ENCODE data around the gene ERFL. TPM values are rescaled to one million over a fixed set of nuclear protein-coding genes. Genes with fewer than 3 reads are reported as not detected.

ERFL gene
- total RNA-seq (2022; extraction: Qiagen RNA extraction; ENCODE audit: low read depth): 0.23 to 0.35 TPM (median 0.29 TPM) in 5 replicates

DNA sequence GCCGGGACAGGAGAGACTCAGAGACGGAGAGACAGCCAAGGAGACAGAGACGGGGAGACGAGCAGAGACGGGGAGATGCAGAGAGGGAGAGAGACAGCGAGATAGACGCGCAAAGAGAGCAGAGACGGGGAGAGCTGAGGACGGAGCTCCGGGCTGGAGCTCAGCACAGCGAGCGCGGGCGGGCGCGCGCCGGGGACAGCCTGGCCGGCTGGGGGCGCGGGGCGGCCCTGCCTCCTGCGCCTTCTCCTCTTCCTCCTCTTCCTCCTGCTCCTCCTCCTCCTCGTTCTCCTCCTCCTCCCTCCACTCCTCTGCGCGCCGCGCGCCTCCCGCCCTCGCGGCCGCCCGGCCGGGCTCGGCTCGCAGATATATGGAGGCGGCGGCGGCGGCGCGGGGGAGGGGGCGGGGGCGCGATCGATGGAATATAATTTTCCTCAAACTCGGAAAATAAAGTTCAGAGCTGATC lies at the start of gene ERFL:
ERFL (minus strand) TSS at position 229 of the 463 bp plus-strand sequence. CDS start 15,530 bp downstream, outside the sequence.

DNA sequence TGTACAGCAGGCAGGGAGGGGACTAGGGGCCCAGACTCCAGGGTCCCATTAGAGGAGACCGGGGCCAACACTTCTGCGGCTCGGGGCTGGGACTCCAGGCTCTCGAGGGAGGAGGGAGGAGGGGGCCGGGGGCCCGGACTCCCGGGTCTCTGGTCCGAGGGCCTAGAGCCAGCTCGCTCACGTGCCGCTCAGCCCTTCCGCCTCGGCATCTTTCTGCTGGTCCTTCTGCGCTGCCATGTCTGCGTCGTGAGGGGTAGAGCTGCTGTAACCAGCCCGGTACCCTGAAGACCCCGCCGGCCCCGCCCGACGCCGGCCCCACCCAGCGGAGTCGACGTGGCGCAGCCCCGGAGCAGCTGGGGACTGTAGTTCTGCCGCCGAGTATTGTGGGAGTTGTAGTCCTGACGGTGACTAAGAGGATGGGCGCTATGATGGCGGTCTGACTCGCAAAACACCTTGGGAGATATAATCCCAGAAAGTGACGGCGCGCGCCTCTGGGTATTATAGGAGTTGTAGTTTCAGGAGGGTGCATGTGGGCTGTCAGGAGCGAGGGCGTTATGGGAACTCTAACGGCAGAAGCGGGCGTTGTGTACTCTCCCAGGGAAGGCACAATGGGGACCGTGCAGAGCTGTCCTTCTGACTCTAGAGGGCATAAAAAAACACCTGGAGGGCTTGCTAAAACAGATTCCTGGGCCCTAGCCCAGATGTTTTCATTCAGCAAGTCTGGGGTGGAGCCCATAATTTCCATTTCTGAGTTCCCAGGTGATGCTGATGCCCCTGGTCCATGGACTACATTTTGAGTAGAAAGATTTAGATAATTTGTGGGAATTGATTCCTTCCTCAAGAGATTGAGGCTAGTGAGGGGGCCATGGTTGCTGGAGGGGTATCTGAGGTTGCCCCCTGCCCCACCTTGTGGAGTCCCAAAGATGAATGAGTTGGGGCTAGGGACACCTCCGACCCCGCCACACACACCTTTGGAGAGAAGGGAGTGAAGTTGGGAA lies 31.1 kb upstream of the ERFL start, which contains the start of gene RABAC1:
RABAC1 (minus strand) TSS at position 266 of the 998 bp plus-strand sequence; CDS start at position 237, 29 bp downstream.

DNA sequence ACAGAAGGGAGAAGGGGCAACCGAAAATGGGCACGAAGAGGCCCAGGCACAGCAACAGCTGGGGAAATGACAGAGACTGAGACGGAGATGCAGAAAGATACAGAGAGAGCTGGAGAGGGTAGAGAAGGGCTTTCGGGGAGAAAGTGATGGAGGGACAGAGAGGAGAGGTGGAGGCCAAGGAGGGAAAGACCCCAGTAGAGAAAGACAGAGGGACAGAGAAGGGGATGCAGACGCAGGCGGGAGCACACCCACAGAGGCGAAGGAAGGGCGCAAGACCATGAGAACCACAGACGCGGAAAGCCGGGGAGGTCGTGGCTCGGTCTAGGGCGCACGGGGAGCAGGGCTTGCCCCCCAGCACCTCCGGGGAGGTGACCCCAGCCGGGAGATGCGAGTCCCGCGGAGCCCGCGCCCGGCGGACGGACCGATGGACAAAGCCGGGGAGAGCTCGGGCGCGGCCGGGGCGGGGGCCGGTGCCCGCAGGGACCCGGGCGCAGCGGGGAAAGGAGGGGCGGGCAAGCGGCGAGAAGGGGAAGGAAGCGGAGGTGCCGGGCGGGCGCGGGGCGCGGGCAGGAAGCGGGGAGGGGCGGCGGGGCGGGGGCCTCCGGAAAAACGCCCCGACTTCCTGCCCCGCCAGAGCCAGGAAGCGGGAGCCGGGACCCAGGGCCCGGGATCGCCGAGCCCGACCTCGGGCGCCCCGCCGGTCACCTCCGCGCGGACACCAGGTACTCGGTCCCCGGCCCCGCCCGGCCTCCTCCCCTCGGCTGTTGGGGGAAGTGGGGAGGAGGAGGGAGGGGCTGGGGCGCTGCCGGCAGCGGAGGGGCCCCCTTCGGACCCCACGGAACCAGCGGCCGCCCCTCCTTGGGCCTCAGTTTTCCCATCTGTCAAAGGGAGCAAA lies 45.4 kb downstream of the ERFL start, which contains the start of gene ARHGEF1:
ARHGEF1 (plus strand) TSS at position 617 of the 895 bp plus-strand sequence. CDS start 4,899 bp downstream, outside the sequence.

DNA sequence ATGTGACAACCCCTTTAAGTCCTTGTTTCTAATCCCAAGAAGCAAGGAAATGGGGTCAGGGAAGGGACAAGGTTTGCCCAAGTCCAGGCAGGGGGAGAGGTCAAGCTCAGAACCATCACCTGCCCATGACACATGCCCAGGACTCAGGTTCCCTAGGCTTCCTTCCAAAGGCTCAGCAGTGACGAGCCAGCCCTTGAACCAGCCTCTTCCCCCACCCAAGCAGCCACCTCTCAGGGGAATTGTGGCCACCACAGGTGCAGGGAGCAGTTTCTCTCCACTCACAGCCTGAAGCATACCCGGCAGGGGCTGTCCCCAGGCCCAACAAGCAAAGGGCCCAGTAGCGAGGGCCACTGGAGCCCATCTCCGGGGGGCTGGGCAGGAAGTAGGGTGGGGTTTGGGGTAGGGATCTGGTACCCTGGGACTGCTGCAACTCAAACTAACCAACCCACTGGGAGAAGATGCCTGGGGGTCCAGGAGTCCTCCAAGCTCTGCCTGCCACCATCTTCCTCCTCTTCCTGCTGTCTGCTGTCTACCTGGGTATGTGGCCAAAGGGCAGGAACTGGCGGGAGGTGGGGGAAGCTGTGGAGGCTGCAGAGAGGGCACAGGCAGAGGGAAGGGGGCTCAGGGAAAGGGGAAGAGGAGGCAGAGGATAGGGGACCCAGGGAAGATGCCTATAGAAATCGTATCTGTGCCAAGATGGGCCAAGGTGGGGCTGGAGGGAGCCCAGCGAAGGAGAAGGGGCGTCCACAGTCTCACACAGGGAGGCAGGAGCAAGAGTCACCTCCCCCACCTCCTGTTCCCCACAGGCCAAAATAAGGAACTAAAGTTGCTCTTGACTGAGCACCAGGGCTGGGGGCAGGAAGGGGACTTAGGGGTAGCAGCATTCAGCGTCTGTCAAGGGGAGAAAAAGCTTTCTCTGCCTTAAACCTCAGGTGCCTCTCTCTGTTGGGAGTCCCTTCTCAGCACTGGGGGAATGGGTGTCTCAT lies 51.1 kb downstream of the ERFL start, which contains the start of gene CD79A:
CD79A (plus strand) TSS at position 433 of the 986 bp plus-strand sequence; CDS start at position 459, 26 bp downstream.

DNA sequence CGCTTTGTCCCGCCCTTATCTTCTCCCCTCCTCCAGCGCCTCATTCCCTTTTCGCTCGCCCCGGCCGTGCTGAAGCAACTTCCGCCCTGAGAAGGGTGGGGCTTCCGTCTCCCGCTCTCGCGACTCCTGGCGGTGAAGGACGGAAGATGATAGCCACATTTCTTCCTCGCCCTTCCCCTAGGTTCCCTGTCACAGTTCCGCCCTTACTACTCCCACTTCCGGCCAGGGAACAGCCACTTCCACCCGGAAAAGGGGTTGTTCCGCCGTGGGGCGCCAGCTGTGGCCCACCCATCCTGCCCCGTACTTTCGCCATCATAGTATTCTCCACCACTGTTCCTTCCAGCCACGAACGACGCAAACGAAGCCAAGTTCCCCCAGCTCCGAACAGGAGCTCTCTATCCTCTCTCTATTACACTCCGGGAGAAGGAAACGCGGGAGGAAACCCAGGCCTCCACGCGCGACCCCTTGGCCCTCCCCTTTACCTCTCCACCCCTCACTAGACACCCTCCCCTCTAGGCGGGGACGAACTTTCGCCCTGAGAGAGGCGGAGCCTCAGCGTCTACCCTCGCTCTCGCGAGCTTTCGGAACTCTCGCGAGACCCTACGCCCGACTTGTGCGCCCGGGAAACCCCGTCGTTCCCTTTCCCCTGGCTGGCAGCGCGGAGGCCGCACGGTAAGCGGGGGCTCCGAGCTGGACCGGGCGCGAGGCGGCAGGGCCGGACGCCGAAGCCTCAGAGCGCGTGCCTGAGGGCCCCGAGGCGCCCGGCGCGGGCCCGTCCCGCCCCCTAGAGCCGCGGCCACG lies 68.4 kb downstream of the ERFL start, which contains the start of gene RPS19:
RPS19 (plus strand) TSS at position 638 of the 801 bp plus-strand sequence. CDS start 520 bp downstream, outside the sequence.

Other genes with a start within 250 kb of the ERFL start
- 0.08 to 0.17 TPM in 2 of 5 replicates, not detected in the others for gene CEACAM7, start 240.2 kb downstream of the ERFL start, total RNA-seq (2022; extraction: Qiagen RNA extraction; ENCODE audit: low read depth)
- 1.6 to 2.1 TPM (median 1.7 TPM) in 5 replicates for gene CEACAM5, start 219.8 kb downstream of the ERFL start, total RNA-seq (2022; extraction: Qiagen RNA extraction; ENCODE audit: low read depth)
- gene CEACAM6, start 172.9 kb downstream of the ERFL start, total RNA-seq (2022; extraction: Qiagen RNA extraction; ENCODE audit: low read depth): 14.9 to 22.6 TPM (median 20.6 TPM) in 5 replicates
- gene CEACAM3, start 131.9 kb downstream of the ERFL start, total RNA-seq (2022; extraction: Qiagen RNA extraction; ENCODE audit: low read depth): not detected in 5 replicates
- not detected in 5 replicates for gene LYPD4, start 83.8 kb downstream of the ERFL start, total RNA-seq (2022; extraction: Qiagen RNA extraction; ENCODE audit: low read depth)
- gene DMRTC2, start 83.4 kb downstream of the ERFL start, total RNA-seq (2022; extraction: Qiagen RNA extraction; ENCODE audit: low read depth): not detected in 5 replicates
- gene RPS19, start 68.2 kb downstream of the ERFL start, total RNA-seq (2022; extraction: Qiagen RNA extraction; ENCODE audit: low read depth): 9,077 to 10,791 TPM (median 9,411 TPM) in 5 replicates
- 0.66 to 1.3 TPM (median 0.91 TPM) in 5 replicates for gene CD79A, start 51.2 kb downstream of the ERFL start, total RNA-seq (2022; extraction: Qiagen RNA extraction; ENCODE audit: low read depth)
- 83.9 to 123 TPM (median 107 TPM) in 5 replicates for gene ARHGEF1, start 45.3 kb downstream of the ERFL start, total RNA-seq (2022; extraction: Qiagen RNA extraction; ENCODE audit: low read depth)
- 204 to 269 TPM (median 241 TPM) in 5 replicates for gene RABAC1, start 30.9 kb upstream of the ERFL start, total RNA-seq (2022; extraction: Qiagen RNA extraction; ENCODE audit: low read depth)
- 3.5 to 5.8 TPM (median 4.7 TPM) in 5 replicates for gene ATP1A3, start 65.8 kb upstream of the ERFL start, total RNA-seq (2022; extraction: Qiagen RNA extraction; ENCODE audit: low read depth)
- 0.37 to 0.50 TPM (median 0.42 TPM) in 5 replicates for gene GRIK5, start 141.8 kb upstream of the ERFL start, total RNA-seq (2022; extraction: Qiagen RNA extraction; ENCODE audit: low read depth)
- 28.7 to 38.8 TPM (median 36.8 TPM) in 5 replicates for gene ZNF574, start 147.7 kb upstream of the ERFL start, total RNA-seq (2022; extraction: Qiagen RNA extraction; ENCODE audit: low read depth)
- gene POU2F2, start 204.0 kb upstream of the ERFL start, total RNA-seq (2022; extraction: Qiagen RNA extraction; ENCODE audit: low read depth): 0.15 to 0.80 TPM (median 0.41 TPM) in 5 replicates

Measured in A549 treated with GW870086 at 1 μM for 4 hours (cell line).